Stimulated activated CD4-positive, alpha-beta T cell treated with anti-CD3 and anti-CD28 coated beads, Interleukin-4, amount 100 ng/mL, for 24 hours (primary cell): ENCODE results near the gene COASY.
A peak's percentile ranks its signal among the peaks of the same experiment; 100 is the strongest.
"Not testable (repeated sequence)": the region's sequence is repeated elsewhere in the genome, so short reads cannot be mapped to it uniquely, and the experiment has no call there.

Source experiments
- DNase-seq: peaks from one replicate; pipeline ENCODE4 v3.0.0-alpha.2; 2020

The COASY gene

DNA sequence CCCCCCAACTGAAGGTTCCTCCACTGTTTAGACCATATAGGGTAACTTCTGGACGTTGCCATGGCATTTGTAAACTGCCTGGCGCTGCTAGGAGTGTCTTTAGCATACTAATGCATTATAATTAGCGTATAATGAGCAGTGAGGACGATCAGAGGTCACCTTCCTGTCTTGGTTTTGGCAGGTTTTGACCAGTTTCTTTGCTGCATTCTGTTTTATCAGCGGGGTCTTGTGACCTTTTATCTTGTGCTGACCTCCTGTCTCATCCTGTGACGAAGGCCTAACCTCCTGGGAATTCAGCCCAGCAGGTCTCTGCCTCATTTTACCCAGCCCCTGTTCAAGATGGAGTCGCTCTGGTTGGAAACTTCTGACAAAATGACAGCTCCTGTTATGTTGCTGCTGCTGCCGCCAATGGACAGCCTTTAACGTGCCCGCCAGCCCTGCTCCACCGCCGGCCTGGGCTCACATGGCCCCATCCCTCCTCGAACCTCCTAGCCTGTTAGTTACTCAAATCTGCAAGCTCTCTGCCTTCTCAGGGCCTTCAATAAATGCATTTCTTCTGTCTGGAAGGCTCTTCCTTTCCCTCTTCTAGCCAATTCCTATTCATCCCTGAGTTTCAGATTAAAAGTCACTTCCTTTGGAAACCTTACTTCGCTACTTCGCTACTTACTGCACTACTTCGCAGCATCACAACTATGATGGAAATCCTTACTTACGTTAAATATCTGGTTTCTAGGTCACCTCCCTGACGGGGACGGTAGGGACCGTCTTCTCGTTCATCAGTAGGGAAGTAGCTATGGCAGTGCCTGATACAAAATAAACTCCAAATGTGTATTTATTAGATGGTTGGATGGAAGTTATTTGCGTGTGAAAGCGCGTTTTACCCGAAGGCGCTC, 26.5 kb upstream of the COASY start:
- no peak for DNase-seq

DNA sequence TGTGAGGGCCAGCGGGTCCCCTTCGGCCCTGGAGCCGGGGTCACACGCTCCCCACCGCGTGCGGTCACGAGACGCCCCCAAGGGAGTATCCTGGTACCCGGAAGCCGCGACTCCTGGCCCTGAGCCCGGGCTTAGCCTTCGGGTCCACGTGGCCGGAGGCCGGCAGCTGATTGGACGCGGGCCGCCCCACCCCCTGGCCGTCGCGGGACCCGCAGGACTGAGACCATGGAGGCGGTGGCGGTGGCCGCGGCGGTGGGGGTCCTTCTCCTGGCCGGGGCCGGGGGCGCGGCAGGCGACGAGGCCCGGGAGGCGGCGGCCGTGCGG, 25.9 kb upstream of the COASY start, which contains the start of gene NAGLU:
TSS of gene NAGLU (plus strand) at position 194 of the 324 bp plus-strand sequence. CDS start at position 226, 32 bp downstream.
- DNase-seq, result peak; percentile 87

DNA sequence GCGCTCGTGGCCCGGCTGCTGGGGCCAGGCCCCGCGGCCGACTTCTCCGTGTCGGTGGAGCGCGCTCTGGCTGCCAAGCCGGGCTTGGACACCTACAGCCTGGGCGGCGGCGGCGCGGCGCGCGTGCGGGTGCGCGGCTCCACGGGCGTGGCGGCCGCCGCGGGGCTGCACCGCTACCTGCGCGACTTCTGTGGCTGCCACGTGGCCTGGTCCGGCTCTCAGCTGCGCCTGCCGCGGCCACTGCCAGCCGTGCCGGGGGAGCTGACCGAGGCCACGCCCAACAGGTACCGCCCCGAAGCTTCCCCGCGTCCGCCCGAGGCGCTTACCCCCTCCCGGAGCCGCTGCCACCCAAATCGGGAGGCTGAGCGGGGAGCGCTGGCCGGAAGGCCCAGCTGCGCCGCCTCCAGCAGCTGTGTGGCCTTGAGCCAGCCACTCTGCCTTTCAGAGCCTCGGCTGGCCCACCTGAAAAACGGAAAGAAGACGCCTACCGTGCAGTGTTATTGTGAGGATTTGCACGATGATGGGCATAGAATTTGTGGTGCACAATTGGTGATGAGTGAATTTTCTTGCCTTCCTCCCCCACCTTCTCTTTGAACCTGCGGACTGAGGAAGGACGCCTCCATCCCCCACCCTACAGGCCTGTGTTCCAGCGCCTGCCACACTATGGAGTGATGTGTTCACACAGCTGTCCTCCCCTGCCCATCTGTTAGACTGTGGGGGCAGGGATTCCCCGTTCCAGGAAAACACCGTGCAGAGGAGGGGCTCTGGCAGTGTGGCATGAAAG, 25.4 kb upstream of the COASY start:
- DNase-seq, result peak; percentile 75

DNA sequence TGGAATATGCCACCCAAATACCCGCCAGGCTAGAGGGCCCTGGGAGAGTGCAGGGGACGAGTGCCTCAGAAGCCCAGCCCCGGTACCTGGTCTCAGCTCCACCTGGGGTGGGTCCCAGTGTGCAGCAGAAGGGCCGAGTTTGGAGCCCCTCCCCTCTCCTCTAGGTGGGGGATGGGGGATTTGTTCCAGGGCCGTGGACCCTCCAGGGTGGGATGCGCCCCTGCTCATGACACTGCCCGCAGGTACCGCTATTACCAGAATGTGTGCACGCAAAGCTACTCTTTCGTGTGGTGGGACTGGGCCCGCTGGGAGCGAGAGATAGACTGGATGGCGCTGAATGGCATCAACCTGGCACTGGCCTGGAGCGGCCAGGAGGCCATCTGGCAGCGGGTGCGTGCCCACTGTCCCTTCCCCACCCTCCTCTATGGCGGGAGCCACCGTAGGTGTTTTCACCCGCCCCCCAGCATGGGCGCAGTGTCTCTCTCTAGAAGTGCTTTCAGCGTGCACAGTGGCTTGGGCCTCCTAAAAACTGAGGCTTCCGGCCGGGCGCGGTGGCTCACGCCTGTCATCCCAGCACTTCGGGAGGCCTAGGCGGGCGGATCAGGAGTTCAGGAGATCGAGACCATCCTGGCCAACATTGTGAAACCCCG, 24.7 kb upstream of the COASY start:
- no peak for DNase-seq

DNA sequence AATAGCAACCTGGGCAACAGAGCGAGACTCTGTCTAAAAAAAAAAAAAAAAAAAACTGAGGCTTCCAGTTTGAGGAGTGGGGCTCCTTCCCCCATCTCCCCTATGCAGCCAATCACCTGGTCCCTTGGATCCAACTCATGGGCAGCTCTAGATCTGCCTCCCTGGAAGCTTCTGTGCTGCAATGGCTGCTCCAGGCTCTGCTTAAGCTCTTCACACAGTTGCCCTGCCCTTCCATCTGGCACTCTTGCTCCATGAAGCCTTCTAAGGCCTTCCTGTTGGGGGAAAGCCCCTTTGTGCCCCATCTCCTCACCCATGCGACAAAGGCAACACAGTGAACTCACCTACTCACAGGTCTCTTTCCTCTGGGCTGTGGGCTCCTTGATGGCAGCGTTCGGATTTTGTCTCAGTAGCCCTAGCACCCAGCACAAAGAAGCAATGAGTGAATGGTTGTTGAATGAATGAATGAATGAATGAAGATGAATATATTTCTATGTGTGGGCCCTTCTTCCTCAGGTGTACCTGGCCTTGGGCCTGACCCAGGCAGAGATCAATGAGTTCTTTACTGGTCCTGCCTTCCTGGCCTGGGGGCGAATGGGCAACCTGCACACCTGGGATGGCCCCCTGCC, 24.0 kb upstream of the COASY start:
- DNase-seq, result no peak

DNA sequence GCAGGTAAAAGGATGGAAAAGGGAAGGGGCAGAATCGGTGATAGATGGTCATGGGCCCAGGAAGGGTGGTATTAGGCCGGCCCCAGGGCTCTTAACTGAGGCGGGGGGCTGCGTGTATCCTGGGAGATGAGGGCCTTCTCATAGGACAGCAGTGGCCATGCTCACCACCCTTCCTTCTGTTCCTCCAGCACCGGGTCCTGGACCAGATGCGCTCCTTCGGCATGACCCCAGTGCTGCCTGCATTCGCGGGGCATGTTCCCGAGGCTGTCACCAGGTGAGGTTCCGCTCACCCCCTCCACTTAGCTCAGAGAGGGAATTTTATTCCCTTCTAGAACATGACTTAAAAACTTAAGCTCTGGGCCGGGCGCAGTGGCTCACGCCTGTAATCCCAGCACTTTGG, 23.5 kb upstream of the COASY start:
- no peak for DNase-seq

DNA sequence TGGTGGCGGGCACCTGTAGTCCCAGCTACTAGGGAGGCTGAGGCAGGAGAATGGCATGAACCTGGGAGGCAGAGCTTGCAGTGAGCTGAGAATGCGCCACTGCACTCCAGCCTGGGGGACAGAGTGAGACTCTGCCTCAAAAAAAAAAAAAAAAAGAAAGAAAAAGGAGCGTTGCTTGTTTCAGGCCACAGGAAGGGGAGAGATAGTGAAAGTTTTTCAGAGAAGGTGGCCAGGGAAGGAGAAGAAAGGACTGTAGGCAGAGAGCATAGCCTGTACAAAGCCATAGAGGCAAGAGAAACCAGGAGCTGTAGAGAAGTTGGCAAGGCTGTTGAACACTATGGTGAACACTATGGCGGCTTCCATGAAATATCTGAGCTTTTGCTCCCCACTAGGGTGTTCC, 21.4 kb upstream of the COASY start:
- not testable (repeated sequence) for DNase-seq

DNA sequence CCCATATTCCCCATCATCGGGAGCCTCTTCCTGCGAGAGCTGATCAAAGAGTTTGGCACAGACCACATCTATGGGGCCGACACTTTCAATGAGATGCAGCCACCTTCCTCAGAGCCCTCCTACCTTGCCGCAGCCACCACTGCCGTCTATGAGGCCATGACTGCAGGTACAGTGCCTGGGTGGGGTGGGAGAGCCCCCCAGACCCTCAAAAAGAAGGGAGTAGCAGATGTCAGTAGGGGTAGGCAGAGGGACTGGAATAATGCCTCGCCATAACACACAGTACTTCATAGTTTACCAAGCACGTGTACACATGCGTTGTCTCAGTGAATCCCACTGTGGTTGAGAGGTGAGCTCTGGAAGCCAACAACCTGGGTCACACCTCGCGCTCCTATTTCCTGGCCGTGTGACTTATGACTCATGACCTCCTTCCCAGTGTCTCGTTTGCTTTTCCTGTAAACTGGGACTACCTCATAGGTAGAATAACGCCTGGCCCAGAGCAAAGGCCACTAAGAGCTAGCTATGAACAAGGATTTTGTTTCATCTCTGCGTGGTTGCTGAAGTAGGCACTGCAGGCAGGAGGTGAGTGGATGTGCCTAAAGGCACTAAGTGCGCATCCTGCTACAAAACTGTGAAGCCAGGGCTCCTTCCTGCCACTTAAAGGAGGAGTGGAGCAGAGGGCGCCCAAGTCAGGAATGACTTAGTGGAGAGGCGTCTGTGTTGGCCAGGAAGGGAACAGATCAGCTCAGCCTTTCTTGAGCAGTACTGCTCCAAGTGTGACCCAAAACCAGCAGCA, 20.7 kb upstream of the COASY start:
- no peak for DNase-seq

DNA sequence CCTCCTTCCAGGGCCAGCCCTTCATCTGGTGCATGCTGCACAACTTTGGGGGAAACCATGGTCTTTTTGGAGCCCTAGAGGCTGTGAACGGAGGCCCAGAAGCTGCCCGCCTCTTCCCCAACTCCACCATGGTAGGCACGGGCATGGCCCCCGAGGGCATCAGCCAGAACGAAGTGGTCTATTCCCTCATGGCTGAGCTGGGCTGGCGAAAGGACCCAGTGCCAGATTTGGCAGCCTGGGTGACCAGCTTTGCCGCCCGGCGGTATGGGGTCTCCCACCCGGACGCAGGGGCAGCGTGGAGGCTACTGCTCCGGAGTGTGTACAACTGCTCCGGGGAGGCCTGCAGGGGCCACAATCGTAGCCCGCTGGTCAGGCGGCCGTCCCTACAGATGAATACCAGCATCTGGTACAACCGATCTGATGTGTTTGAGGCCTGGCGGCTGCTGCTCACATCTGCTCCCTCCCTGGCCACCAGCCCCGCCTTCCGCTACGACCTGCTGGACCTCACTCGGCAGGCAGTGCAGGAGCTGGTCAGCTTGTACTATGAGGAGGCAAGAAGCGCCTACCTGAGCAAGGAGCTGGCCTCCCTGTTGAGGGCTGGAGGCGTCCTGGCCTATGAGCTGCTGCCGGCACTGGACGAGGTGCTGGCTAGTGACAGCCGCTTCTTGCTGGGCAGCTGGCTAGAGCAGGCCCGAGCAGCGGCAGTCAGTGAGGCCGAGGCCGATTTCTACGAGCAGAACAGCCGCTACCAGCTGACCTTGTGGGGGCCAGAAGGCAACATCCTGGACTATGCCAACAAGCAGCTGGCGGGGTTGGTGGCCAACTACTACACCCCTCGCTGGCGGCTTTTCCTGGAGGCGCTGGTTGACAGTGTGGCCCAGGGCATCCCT, 18.5 kb upstream of the COASY start:
- no peak for DNase-seq

DNA sequence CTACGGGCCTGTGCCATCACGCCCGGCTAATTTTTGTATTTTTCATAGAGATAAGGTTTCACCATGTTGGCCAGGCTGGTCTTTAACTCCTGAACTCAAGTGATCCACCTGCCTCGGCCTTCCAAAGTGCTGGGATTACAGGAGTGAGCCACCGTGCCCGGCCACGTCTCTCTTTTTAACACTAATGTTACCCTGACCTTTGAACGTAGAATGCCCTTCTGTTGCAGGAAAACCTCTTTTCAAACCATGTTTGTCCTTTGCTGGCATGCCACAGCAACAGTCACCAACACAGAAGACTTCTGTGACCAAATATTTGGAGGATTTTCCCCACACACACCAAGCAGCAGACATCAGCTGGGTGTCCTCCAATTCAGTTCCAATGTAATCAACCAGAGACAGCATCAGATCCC, 17.1 kb upstream of the COASY start:
- no peak for DNase-seq

DNA sequence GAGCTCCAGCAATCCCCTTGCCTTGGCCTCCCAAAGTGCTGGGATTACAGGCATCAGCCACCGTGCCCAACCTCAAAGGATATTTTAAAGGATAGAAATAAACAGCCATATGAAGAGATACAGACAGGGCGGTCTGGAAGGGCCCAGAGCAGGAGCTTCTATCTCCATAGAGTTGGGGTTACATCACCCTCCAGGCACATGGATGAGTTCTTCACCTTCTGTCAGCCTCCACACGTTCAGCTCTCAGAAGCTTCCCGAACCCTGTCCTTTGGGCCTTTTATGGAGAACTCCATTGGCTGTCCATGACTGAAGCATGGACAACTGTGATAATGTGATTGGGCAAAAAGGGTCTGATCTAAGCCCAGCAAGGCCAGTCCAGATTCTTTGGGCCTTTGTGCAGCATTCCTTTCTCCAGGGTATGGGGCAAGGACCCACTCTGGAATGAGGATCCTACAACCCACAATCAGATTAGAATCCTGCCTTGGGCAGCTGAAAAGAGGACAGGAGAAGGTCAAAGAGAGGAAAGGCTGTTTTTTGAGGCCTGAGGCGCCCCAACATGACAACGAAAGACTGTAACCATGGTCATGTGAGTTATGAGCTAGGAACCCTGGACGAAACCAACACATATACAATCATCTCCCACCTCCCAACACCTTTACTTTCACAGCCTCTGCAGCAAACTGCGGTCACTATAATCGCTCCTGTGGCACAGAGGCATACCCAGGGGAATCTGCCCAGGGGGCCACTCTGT, 16.0 kb upstream of the COASY start:
- not testable (repeated sequence) for DNase-seq

DNA sequence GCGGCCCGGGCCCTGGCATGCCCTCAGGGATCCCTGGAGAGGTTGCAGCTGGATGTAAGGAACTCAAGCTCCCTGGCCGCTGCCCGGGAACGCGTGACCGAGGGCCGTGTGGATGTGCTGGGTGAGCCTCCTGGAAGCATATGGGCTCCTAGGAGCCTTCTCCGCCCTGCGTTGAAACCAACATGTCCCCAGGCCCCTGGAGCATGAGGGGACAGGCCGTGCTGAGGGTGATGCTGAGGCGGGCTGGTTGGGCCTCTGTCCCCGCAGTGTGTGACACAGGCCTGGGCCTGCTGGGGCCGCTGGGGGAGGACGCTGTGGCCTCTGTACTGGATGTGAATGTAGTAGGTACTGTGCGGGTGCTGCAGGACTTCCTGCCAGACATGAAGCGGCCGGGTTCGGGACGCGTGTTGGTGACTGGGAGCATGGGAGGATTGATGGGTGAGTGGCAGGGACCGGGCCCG, 14.9 kb upstream of the COASY start:
- DNase-seq, result no peak

DNA sequence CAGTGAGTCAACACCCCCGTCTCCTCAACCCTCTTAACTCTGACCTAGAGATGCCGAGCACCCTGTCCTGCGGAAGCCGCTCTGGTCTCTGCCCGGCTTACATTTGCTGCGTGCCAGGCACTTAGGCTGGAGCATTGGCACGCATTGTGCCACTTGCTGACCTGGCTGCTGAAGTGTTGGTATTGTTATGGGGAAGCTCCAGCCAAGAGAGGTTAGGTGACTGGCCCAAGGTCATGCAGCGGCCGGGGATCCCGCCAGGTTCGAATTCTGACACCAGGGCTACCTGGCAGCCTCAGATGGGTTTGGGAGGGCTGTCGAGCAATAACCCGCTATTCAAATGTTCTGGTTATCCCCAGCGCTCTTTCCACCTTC, 14.3 kb upstream of the COASY start:
- no peak for DNase-seq

DNA sequence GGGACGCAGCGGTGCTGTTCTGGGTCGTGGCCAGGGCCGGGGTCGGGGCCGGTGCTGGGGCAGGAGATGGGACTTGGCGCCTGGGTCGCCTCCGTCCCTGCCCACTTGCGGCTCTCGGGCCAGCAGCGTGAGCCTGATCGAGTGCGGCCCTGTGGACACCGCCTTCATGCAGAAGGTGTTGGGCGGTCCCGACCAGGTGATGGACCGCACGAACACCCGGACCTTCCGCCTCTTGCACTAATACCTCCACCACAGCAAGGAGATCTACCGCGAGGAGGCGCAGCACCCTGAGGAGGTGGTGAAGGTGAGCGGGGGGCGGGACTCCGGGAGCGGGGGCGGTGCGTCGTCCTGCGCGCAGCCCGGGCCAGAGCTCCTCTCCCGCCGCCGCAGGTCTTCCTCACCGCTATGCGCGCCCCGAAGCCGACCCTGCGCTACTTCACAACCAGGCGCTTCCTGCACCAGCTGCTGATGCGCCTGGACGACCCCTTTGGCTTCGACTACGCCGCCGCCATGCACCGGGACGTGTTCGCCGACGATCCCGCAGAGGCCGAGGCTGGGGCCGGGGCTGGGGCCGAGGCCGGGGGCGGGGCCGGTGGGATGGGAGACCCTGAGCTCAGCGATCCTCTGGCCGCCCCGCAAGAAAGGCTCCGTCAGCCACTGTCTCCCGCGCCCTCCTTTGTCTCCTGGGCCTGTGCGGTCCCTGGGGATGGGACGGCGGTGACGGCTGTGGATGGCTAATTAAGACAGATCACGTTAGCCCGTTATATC, 13.7 kb upstream of the COASY start:
- DNase-seq, result peak; percentile 79

DNA sequence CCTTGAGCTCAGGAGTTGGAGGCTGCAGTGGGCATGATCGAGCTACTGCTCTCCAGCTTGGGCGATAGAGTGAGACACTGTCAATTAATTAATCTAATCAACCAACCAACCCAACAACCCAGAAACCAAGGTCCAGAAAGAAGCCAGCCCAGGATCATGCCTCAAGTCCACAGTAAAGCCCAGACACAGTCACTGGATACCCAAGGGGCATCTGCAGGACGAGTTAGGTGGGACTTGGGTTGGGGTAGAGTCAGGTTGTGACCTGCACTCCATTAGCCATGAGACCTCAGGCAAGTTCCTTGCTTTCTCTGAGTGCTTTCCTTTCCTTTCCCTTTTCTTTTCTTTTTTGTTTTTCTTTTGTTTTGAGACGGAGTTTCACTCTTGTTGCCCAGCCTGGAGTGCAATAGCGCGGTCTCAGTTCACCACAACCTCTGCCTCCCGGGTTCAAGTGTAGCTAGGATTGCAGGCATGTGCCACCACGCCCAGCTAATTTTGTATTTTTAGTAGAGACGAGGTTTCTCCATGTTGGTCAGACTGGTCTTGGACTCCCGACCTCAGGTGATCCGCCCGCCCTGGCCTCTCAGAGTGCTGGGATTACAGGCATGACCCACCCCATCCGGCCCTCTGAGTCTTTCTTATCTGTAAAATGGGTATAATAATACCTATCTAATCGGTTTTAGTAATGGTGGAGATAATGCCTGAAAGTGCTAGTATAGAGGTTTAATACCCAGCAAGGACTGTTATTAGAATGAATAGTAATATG, 12.8 kb upstream of the COASY start:
- DNase-seq, result no peak

DNA sequence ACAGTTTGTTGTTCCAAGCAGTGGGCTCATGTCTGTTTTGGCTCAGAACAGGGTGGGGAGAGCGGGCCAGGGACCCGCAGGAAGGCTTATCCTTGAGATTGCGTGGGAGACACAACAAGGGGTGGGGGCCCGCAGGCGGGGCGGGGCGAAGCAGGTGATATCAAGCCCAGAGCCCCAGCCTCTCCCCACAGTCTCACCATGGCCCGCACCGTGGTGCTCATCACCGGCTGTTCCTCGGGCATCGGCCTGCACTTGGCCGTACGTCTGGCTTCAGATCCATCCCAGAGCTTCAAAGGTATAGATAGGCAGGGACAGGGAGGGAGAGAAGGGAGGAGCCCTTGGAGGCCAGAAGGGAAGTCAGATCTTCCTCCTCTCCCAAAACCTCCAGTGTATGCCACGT, 9.2 kb upstream of the COASY start, which contains the start of gene HSD17B1:
TSS of gene HSD17B1 (plus strand) at position 188 of the 400 bp plus-strand sequence. CDS start at position 199, 11 bp downstream.
- DNase-seq, result not testable (repeated sequence)

DNA sequence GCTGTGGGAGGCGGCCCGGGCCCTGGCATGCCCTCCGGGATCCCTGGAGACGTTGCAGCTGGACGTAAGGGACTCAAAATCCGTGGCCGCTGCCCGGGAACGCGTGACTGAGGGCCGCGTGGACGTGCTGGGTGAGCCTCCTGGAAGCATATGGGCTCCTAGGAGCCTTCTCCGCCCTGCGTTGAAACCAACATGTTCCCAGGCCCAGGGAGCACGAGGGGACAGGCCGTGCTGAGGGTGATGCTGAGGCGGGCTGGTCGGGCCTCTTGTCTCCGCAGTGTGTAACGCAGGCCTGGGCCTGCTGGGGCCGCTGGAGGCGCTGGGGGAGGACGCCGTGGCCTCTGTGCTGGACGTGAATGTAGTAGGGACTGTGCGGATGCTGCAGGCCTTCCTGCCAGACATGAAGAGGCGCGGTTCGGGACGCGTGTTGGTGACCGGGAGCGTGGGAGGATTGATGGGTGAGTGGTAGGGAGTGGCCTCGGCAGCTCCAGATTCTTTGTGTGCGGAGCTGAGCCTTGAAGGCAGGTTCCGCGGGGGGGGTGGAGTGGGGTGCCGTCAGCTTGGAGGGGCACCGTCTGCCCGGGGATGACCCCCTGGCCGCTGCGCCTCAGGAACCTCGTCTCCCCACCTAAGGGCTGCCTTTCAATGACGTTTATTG, 8.7 kb upstream of the COASY start:
- no peak for DNase-seq

DNA sequence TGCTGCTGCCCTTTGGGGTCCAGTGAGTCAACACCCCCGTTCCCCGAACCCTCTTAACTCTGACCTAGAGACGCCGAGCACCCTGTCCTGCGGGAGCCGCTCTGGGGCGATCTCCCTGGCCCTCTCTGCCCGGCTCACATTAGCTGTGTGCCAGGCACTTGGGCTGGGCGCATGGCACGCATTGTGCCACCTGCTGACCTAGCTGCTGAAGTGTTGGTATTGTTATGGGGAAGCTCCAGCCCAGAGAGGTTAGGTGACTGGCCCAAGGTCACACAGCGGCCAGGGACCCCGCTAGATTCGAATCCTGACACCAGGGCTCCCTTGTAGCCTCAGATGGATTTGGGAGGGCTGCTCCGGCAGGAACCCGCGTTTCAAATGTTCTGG, 8.1 kb upstream of the COASY start:
- no peak for DNase-seq
